Activated CD4-positive, CD25-positive, alpha-beta regulatory T cell treated with anti-CD3 and anti-CD28 coated beads, Interleukin-2, amount 50 U/mL, for 72 hours (primary cell): Measurements from ENCODE around the gene OPCML.

ENCODE experiments used
- DNase-seq: peaks from one replicate; pipeline ENCODE4 v3.0.0; 2021

OPCML gene

GRCh38 chr11:132821499-132821898 is 710.8 kb downstream of the OPCML start:
- DNase-seq, result no peak

- DNase-seq, result no peak
Measured at GRCh38 chr11:132821014-132821413, 711.3 kb downstream of the OPCML start.

DNA sequence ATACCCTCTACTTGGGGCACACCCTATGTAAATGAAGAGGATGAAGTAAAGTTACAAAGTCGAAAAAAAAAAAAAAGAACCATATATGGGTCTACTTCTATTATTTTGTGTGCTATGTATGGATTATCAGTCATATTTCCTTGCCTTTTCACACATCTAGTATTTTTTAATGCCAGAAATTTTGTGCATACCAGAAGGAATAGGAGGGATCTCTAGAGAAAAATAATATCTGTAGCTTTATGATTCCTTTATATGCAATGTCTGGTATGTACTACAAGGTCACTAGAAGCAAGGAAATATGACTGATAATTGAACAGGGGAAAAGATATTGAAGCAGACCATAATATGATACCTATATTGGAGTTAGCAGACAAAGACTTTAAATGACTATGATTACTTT is 713.4 kb downstream of the OPCML start:
- no peak for DNase-seq

DNA sequence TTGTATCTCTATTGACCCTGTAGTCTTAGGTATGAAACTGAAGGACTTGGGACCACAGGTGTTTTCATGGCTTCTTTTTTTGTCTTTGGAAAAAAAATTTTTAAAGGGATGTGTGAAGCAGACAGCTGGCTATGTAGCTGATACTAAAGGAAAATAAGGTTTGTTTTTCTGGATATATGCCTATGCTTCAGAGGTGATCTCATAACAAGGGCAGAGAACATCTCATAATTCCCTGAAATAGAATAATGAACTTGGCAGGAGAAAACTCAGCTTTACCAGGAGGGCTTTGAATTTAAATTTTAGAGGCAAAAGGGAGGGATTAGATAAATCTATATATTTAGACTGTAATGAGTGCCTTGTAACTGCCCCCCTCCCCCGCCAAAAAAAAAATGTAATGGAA is 714.9 kb downstream of the OPCML start:
- DNase-seq, result no peak

DNA sequence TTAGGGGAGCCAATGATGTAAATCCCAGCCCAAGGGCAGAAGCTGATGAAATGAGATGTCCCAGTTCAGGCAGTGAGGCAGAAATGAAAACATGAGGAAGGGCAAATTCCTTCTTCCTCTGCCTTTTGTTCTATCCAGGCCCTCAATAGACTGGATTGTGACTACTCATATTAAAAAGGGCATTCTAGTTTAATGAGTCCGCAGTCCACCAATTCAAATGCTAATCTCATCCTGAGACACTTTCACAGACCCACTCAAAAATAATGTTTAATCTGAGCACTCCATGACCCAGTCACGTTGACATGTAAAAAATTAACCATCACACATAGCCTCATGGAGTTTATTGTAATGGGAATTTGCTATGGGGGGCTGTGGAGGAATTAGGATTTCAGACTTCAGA is 717.9 kb downstream of the OPCML start:
- DNase-seq, result no peak

DNA sequence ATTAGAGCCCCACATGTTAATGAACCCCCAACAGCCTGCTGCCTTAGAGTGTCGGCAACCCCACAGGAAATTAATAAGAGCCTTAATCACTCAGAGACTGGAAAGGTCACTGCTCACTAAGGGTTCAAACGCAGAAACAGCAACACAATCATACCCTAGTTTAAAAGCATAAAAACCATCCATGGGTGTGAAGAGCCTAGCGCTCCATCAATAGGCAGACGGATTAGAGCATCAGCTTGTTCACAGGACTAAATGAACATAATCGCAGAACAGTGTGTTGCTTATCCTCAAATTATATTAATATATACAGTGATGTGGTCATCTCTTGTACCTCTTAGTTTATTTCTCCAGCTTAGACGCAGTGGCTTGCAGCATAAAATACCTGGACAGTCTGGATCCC is 720.7 kb downstream of the OPCML start:
- no peak for DNase-seq

GRCh38 chr11:132809070-132809469 is 723.2 kb downstream of the OPCML start:
- DNase-seq, result no peak

- DNase-seq, result no peak
Measured at GRCh38 chr11:132804258-132804657, 728.0 kb downstream of the OPCML start.

- DNase-seq, result no peak
Measured at GRCh38 chr11:132803436-132803835, 728.9 kb downstream of the OPCML start.

GRCh38 chr11:132802947-132803346 is 729.4 kb downstream of the OPCML start:
- DNase-seq, result no peak

DNA sequence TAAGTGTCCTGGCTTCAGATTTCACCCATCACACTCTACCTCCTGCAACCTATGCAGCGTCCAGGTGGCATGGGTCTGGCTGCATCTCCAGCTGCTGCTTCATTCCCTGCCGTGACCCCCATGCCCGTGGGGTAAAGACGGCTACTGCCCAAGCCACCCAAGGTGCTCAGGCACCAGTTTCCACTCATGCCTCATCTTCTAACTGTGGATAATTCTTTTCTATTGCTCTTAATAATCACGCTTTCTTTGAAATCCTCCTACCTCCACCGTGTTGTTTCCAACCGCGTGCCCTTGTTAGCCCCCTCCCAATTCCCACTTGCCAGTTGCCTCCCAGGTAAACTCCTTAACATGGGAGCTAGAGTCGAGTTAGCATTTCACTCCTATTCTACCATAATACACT is 738.5 kb downstream of the OPCML start:
- DNase-seq, result no peak

GRCh38 chr11:132792341-132793140 is 739.8 kb downstream of the OPCML start:
- DNase-seq, result no peak

GRCh38 chr11:132790971-132791370 is 741.3 kb downstream of the OPCML start:
- DNase-seq, result no peak

GRCh38 chr11:132790466-132790865 is 741.8 kb downstream of the OPCML start:
- no peak for DNase-seq

- no peak for DNase-seq
Measured at GRCh38 chr11:132788816-132789325, 743.4 kb downstream of the OPCML start.

DNA sequence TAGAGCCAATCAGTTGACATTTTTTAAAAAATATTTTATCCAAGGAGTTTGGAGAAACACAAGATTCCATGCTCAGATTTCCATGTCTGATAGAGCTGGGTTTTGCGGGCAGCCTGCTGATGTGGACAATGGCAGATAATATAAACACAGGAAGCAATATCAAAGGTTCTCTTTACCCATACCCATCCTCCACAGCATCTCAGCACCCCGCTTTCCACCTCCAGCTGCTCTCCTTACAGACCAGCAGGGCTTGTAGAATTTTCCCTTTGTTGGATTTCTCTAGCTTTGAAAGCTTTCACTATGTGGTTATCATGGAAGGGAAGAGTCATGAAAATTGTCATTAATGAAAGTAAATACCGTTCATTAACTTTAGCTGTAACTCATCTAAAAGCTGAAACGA is 746.4 kb downstream of the OPCML start:
- no peak for DNase-seq

DNA sequence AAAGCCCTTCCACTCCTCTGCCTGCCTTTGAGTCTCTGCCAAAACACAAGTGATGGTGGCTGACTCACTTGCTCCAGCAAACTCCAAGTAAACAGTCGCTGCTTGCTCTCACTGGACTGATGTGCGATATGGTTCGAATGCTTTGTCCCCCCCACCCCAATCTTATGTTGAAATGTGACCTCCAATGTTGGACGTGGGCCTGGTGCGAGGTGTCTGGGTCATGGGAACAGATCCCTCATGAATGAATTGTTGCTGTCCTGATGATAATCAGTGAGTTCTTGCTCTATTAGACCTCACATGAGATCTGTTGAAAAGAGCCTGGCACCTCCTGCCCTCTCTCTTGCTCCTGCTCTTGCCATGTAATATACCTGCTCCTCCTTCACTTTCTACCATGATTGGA is 747.9 kb downstream of the OPCML start:
- DNase-seq, result no peak

DNA sequence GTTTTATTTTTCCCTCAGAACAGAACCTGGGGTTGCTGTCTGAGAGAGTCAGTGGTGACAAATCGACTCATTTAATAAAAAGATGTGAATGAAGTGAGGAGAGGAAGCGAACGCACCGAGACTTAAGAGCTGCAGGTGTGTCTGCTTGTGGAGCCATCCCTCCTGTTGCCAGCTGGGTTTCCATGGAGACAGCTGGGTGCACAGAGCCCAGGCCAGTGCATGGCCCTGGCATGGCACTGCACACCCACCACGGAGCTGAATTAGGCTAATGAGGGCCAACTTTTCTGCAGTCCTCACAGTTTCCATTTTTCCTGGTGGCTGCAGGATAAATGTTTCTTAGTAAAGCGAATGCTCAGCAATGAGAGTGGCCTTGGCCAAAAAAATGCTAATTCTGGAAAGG is 750.2 kb downstream of the OPCML start:
- no peak for DNase-seq

- no peak for DNase-seq
Measured at GRCh38 chr11:132780046-132780445, 752.3 kb downstream of the OPCML start.

DNA sequence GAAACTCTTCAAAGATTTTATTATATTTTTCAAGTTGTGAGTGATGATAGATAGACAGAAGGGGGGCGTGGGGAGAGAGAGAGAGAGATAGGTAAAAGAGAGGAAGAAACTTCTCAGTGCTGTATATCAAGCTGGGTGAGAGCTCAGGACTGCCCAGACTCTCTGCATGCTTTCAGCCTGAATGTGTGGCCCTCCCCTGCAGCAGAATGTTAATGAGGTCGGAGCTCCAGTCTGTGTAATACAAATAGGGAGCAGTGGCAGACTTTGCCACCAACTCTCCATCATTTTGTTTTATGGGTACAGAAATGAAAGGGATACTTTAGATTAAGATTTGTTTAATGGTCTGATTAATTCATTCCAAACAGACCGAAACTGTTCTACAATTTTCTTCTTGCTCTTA is 752.8 kb downstream of the OPCML start:
- no peak for DNase-seq

- no peak for DNase-seq
Measured at GRCh38 chr11:132777067-132777975, 755.0 kb downstream of the OPCML start.

DNA sequence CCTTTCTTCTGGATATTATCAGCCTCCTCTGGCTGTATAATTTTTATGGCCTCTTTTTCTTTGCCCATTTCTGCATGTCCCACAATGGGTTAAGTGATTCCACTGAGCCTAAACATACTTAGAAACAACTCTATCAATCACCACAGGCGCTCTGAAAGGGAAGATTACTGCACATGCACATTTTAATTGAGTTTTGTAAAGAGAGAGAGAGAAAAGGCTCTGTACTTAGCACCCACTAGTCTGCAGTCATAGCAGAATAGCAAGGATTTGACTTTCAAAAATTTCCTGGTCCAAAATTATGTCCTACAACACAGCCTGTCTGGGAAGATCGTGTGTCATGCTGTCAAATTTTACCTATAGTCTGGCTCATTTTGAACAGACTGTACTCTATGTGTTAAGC is 758.5 kb downstream of the OPCML start:
- DNase-seq, result no peak

- no peak for DNase-seq
Measured at GRCh38 chr11:132772703-132773545, 759.4 kb downstream of the OPCML start.
